NOMO-1 (cell line): ENCODE data around the gene ARHGAP26.
A peak's percentile ranks its signal among the peaks of the same experiment; 100 is the strongest.
"Not testable (repeated sequence)": the region's sequence is repeated elsewhere in the genome, so short reads cannot be mapped to it uniquely, and the experiment has no call there.

Experiments
- DNase-seq, 2 experiments: peaks; one replicate each; lab custom pipeline; 2025; ENCODE audit not compliant: unreplicated experiment in 2 of 2; lab: John Stamatoyannopoulos, UW

ARHGAP26 gene

DNA sequence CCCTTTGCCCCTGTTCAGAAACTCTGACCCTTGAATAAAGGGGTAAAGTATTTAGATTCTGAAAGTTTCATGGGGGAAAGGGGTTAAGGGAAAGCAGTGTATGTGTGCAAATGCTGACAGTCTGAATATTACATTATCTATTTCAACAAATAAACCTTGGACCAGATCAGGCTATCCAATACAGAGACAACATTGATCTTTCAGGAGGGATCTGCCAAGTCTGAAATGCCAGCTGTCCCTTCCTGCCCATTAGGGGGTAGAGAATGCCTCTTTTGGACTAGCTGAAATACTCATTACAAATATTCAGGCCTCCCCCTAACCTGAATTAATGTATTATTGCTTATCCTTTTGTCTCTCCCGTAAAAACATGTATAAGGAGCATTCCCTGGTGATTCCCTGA, 413.8 kb downstream of the ARHGAP26 start:
- no peak for DNase-seq

DNA sequence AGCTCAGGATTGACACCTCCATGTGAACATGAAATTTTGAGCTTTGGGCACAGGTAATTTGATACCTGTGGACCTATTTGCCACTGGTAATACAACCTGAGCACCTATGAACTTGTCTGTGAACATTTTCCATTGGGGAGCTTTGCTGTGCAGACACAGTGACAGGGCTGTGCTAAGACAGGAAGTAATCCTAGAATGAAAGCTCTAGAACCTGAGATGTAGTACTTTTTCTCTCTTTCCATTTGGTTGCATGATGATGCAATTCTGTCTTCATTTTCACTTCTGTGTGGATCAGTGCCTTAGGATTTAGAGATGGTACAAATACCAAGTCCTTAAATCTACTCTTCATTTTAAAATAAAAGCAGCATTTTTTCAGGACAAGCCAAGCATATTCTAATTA, 416.4 kb downstream of the ARHGAP26 start:
- DNase-seq: peak in 1 of 2 experiments; percentile 44

- DNase-seq: no peak
These were observed 417.3 kb downstream of the ARHGAP26 start for GRCh38 chr5:143187495-143187894.

- no peak for DNase-seq
These were observed 417.9 kb downstream of the ARHGAP26 start for GRCh38 chr5:143188083-143188482.

DNA sequence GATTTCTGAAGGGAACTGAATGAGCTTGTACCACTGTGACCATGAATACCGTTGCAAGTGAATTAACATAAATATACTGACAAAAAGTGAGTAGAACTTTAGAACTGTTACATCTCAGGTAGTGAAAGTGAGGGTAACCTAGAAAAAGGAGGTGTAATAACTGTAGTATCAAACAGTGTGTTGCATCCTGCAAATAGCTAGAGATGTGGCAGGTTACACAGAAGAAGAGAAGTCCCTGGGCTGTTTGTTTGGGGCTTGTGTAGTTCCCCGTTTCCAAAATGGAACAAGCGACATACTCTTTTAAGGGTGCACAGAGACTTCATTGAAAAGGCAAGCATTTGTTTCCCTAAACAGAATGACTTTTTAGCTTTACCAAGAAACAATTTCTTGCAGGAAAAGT, 418.5 kb downstream of the ARHGAP26 start:
- DNase-seq: no peak

DNA sequence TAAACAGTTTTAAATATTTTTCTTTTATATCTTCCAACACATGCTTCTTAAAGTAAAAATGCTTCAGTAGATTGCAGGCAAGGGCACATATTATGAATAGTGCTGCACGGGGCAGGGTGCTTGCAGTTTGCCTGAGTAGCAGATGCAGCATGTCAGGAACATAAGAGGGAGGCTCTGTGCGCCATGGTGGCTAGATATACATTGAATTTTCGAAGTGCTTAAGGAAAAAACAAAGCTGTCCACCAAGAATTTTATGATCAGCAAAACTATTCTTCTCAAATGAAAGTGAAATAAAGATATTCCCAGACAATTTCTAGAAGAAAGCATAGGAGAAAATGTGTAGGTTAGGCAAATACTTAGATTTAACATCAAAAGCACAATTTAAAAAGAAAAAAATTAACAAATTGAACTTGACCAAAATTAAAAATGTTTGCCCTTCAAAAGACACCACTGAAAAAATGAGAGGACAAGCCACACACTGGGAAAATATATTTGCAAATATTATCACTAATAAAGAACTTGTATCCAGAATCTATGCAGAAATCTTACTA, 420.2 kb downstream of the ARHGAP26 start:
- DNase-seq: no peak

- no peak for DNase-seq
These were observed 421.5 kb downstream of the ARHGAP26 start for GRCh38 chr5:143191720-143192119.

DNA sequence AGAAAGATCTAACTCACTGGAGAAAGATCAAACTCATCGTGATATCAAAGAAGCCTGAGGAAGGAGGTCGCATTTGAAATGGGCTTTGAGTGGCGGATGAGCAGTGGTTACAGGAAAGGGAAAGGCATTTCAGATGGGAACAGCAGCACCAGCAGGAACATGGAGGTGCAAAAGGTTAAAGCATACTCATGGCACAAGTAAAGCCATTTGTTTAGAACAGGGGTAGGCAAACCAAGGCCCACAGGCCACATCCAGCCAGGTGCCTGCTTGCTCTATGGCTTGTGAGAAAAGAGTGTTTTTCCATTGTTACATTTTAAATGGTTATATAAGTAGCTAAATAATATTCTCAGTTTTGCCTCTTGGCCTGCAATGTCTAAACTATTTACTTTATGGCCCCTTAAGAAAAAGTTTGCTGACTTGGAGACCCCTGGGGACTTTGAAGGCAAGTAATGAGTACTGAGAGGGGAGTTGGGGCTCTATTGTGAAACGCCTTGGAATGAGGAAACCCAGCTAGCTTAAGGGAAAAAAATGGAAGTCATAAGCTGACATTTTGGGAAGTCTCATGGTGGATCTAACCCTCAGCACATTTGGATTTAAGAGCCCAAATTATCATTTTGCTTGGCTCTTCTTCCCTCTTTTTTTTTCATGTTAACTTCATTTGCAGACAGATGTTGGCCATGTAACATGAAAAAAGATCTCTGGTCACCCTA, 422.2 kb downstream of the ARHGAP26 start:
- DNase-seq: no peak

GRCh38 chr5:143194206-143194605, 424.0 kb downstream of the ARHGAP26 start:
- DNase-seq: peak in 1 of 2 experiments; percentile 51

DNA sequence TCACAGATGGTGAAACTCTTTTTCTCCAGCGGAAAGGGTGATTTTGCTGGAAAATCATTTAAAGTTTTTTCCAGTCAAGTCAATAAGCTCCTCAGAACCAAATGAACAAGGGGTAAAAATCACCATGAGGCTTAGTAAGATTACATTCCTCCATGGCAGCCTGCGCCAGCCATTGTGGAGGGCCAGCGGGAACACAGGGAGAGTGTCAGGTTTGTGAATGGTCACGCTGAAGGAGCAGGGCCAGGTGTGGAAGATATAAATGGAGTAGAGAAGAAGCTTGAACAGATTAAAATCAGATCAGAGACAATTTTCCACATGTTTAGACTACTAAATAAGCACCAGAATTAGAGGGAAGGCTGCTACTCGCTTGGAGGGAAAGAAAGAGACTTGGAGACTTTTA, 424.5 kb downstream of the ARHGAP26 start:
- no peak for DNase-seq

DNA sequence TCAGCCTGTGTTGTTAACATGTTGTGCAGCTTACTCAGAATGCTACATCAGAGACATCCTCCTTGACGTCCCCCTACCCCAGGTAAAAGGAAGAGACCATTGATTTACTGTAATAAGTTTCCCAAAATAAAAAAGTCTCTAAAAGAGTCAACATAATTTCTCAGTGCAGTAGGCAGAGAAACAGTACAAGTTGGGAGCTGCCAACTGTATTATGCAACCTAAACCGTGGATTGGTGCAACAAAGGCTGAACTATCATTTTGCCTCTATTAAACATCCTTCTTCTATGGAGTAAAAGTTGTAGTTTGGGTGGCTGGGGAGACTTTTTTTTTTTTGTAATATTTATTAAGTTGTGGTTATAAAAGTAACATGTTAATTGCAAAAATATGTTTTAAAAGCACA, 425.3 kb downstream of the ARHGAP26 start:
- peak; percentile 59 to 73 for DNase-seq

DNA sequence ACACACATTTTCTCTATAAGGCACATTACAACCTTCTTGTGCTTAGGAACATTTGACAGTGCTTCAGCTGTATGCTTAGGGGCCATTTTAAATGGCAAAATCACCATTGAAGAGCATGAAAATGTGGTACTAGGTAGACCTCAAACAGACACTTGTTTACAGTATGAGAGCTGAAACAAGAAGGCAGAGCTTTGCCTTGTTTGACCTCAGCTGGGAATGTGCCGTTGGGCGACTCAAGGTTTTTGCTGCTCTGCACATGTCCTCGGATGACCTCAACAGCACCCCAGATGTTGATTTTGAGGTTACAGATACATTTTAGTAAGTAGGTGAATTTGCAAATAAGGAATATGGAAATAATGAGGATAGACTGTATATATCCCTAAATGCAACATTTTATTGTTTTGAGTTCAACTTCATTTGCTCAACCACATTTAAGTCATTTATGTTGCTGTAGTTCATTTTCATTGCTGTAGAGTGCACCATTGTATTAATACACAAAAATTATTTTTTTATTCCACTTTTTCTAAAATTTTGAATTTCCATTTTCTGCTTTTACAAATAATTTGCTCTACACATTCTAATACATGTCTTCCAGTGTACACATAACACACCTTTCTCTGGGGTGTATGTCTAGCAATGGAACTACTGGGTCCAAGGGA, 426.6 kb downstream of the ARHGAP26 start:
- DNase-seq: no peak

DNA sequence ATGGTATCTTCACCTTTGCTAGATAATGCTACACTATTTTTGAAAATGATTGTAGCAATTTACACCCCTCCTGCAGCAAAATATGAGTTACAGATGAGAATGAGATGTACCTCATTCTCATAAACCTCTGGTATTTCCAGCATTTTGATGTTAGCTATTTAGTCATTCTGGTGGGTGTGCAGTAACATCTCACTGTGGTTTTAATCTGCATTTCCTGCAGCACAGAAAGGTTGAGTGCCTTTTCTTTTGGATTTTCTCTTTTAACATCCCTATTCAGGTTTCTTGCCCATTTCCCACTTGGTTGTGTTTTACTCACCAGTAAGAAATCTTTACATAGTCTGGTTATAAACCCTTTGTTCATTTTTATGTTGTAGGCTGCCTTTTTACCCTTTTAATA, 427.1 kb downstream of the ARHGAP26 start:
- no peak for DNase-seq

DNA sequence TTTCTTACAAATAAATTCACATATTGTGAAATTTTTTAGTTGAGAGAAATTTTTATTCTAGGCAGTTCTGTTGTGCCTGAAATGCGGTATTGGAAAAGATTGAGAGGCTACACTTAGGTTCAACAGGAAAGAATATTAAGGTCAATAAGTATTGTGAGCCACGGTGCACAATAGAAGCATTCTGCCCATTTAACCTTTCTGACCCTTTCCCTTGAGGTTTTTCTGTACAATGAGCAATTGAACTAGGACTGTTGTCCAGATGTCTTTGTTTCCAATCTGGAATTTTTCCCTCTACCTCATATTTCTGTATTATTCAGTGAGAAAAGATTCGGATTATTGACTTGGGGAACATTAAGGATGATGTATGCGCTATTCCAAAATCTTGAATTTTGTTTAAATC, 428.2 kb downstream of the ARHGAP26 start:
- no peak for DNase-seq

- no peak for DNase-seq
These were observed 429.0 kb downstream of the ARHGAP26 start for GRCh38 chr5:143199161-143199560.

GRCh38 chr5:143199843-143200242, 429.7 kb downstream of the ARHGAP26 start:
- DNase-seq: no peak

- DNase-seq: peak in 1 of 2 experiments; percentile 20
These were observed 430.7 kb downstream of the ARHGAP26 start for GRCh38 chr5:143200781-143201398.

DNA sequence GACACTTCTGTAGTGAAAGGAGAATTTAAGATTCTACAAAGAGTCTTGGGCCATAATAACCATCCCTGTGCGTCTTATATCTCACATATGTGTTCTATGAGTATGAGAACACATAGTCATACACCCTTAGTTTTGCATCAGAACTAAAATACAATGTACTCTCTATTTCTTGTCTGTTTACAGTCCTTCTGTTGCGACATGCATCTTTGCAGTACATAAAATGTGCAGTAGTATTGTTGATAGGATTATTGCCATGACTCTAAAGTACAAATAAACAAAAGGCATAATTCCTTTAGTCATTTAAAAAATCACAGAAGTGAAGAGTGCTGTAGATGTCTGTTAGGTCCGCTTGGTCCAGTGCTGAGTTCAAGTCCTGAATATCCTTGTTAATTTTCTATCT, 431.4 kb downstream of the ARHGAP26 start:
- no peak for DNase-seq

- not testable (repeated sequence) for DNase-seq
These were observed 433.3 kb downstream of the ARHGAP26 start for GRCh38 chr5:143203301-143203956.

GRCh38 chr5:143204474-143205246, 434.5 kb downstream of the ARHGAP26 start:
- no peak for DNase-seq
